ENCODE data around the gene JAG2.

DNA sequence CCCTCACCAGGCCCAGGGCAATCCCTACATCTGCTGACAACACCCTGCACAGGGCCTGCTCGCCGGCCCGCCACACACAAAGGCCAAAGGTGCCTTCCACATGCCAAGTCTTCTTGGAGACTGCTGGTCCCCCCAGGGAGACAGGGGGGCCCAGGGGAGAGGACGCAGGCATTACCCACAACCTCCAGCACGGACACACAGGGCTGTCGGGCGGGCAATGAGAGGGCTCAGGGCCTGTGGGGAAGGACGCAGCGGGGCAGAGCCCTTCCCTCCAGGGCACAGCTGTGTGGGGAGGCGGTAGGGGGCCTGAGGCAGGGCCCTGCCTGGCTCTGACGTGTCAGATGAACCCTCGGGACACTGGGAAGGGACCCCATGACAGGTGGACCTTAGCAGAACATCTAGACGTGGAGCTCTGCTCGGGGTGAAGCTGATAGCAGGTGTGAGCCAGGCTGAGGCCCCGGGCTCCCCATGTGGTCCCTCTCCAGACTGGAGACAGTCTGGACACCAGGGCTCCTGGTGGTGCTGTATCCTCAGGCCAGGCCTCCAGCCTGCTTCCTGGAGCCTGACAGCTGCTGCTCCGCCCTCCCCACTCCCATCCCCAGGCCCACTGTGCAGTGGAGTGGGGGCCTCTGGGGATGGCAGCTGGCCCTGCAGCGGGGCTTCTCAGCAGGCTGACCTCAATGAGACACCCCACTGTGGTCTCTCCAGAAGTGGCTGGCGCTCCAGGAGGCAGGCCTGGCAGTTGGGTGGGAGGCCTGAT, 44.1 kb upstream of the JAG2 start:
- TF ChIP-seq CTCF (IDR thresholded peaks at IDR 0.05) (no peak), POLR2A (IDR thresholded peaks at IDR 0.05) (no peak)

Data from testis (tissue), 2 donors.